Neural cell (in vitro differentiated cells): ENCODE measurements around the gene TNIP2. TPM values are rescaled to one million over a fixed set of nuclear protein-coding genes. Genes with fewer than 3 reads are reported as not detected.

Experiments used
- H2AFZ ChIP-seq: fragments of 200-600, 300-800 bp; sonication (generic), shearing (Covaris generic); 2 replicates; pipeline ENCODE4 v1.6.0; 2014; ENCODE audit warnings: low read depth, mild to moderate bottlenecking, antibody characterized with exemption, low read length, moderate library complexity
- H3F3A ChIP-seq: fragments of 200-600 bp; shearing (Covaris generic); 2 replicates; pipeline ENCODE4 v1.6.1; 2016; ENCODE audit warnings: mild to moderate bottlenecking, moderate library complexity, mixed read lengths, antibody characterized with exemption, low read length; ENCODE audit not compliant: insufficient read depth, poor library complexity, severe bottlenecking
- H3K27ac ChIP-seq: fragments of 200-600, 300-800 bp; sonication (generic), shearing (Covaris generic); 2 replicates; pipeline ENCODE4 v1.5.1; 2014; ENCODE audit warnings: mild to moderate bottlenecking, low read length, moderate library complexity
- H3K27me3 ChIP-seq: fragments of 300-800, 200-600 bp; sonication (generic), shearing (Covaris generic); 2 replicates; pipeline ENCODE4 v1.6.0; 2014; ENCODE audit warnings: mild to moderate bottlenecking, low read depth, low read length, moderate library complexity; ENCODE audit not compliant: insufficient read depth
- H3K36me3 ChIP-seq: fragments of 300-800, 200-600 bp; sonication (generic), shearing (Covaris generic); 2 replicates; pipeline ENCODE4 v1.5.1; 2014; ENCODE audit warnings: mild to moderate bottlenecking, antibody characterized with exemption, low read length, moderate library complexity; ENCODE audit not compliant: insufficient read depth
- H3K4me2 ChIP-seq: fragments of 300-800, 200-600 bp; sonication (generic), shearing (Covaris generic); 2 replicates; pipeline ENCODE4 v1.6.0; 2014; ENCODE audit warnings: mild to moderate bottlenecking, low read length
- H3K4me3 ChIP-seq: fragments of 300-800, 200-600 bp; sonication (generic), shearing (Covaris generic); 2 replicates; pipeline ENCODE4 v1.5.1; 2014; ENCODE audit warnings: mild to moderate bottlenecking, low read length, moderate library complexity
- H3K79me2 ChIP-seq: fragments of 200-600 bp; shearing (Covaris generic); replicated peaks from 2 replicates; pipeline ENCODE4 v1.6.0; 2014; ENCODE audit warnings: mild to moderate bottlenecking, low read length, moderate library complexity; ENCODE audit not compliant: insufficient read depth
- H3K9ac ChIP-seq: fragments of 300-800, 200-600 bp; sonication (generic), shearing (Covaris generic); 2 replicates; pipeline ENCODE4 v1.6.1; 2016; ENCODE audit warnings: mild to moderate bottlenecking, low read length, mixed read lengths
- H3K9me2 ChIP-seq: fragments of 200-600 bp; shearing (Covaris generic); 2 replicates; pipeline ENCODE4 v1.6.1; 2016; ENCODE audit warnings: mild to moderate bottlenecking, low read length, mixed read lengths; ENCODE audit not compliant: insufficient read depth
- H3K9me3 ChIP-seq: fragments of 200-600, 300-800 bp; sonication (generic), shearing (Covaris generic); 2 replicates; pipeline ENCODE4 v1.6.1; 2016; ENCODE audit warnings: mild to moderate bottlenecking, mixed run types, low read length, moderate library complexity, mixed read lengths
- H4K20me1 ChIP-seq: fragments of 200-600 bp; shearing (Covaris generic); 2 replicates; pipeline ENCODE4 v1.6.1; 2016; ENCODE audit warnings: mild to moderate bottlenecking, mixed run types; ENCODE audit not compliant: insufficient read depth
- CTCF ChIP-seq: fragments of 450-650 bp; IDR thresholded peaks from 2 replicates; pipeline ENCODE4 v1.5.1; 2014; ENCODE audit warnings: antibody characterized with exemption, mild to moderate bottlenecking, moderate library complexity; ENCODE audit not compliant: poor library complexity, severe bottlenecking
- EP300 ChIP-seq: fragments of 450-650 bp; conservative IDR thresholded peaks from 2 replicates; pipeline ENCODE4 v1.6.1; 2014; ENCODE audit warnings: antibody characterized with exemption, mild to moderate bottlenecking, moderate library complexity; ENCODE audit not compliant: poor library complexity, severe bottlenecking
- EZH2 ChIP-seq: fragments of 200-600, 300-800 bp; shearing (Covaris generic), sonication (generic); IDR thresholded peaks from 2 replicates; pipeline ENCODE4 v1.6.1; 2014; ENCODE audit warnings: antibody characterized with exemption, low read length, borderline replicate concordance, mild to moderate bottlenecking; ENCODE audit not compliant: insufficient read depth, poor library complexity, severe bottlenecking
- MXI1 ChIP-seq: fragments of 450-650 bp; conservative IDR thresholded peaks from 2 replicates; pipeline ENCODE4 v1.6.1; 2014; ENCODE audit warnings: antibody characterized with exemption, mild to moderate bottlenecking; ENCODE audit not compliant: poor library complexity, severe bottlenecking
- POLR2AphosphoS5 ChIP-seq: IDR thresholded peaks from 2 replicates; pipeline ENCODE4 v1.6.1; 2012
- RAD21 ChIP-seq: fragments of 450-650 bp; conservative IDR thresholded peaks from 2 replicates; pipeline ENCODE4 v1.6.1; 2014; ENCODE audit warnings: antibody characterized with exemption, mild to moderate bottlenecking, moderate library complexity
- REST ChIP-seq: IDR thresholded peaks from 2 replicates; pipeline ENCODE4 v1.6.1; 2012; ENCODE audit warnings: borderline replicate concordance
- SMC3 ChIP-seq: fragments of 450-650 bp; conservative IDR thresholded peaks from 2 replicates; pipeline ENCODE4 v1.6.1; 2014; ENCODE audit warnings: antibody characterized with exemption, mild to moderate bottlenecking, moderate library complexity; ENCODE audit not compliant: poor library complexity
- TAF1 ChIP-seq: IDR thresholded peaks from 2 replicates; pipeline ENCODE4 v1.6.1; 2012; ENCODE audit warnings: low read depth
- polyA plus RNA-seq: library from polyadenylated mRNA; depleted of rRNA; stranded (reverse); fragments of >200 nt; gene quantifications from 2 replicates; pipeline ENCODE4 v1.2.3, GENCODE V29; 2014

Gene TNIP2
- polyA plus RNA-seq, 1 donor from 2014 or later = 13.0 TPM

GRCh38 chr4:2691952-2692435 is 64.1 kb downstream of the TNIP2 start:
- Histone ChIP-seq H3K4me2 (no peak overlapping the region), H3K79me2 (no peaks in the 10 kb centered on the region)

More at GRCh38 chr4:2691952-2692435, 64.1 kb downstream of the TNIP2 start:
- Histone ChIP-seq H3K9ac (no peak overlapping the region), H4K20me1 (no peaks in the 10 kb centered on the region), H3F3A (no peaks in the 10 kb centered on the region), H3K9me2 (no peaks in the 10 kb centered on the region), H2AFZ (no peak overlapping the region), H3K36me3 (peaks cover 7% of the 10 kb centered on the region), H3K27ac (no peak overlapping the region), H3K4me3 (no peak overlapping the region), H3K27me3 (no peaks in the 10 kb centered on the region), H3K9me3 (no peaks in the 10 kb centered on the region)
- TF ChIP-seq CTCF (no peak), POLR2AphosphoS5 (no peak), TAF1 (no peak), REST (no peak), SMC3 (no peak), EP300 (no peak), EZH2 (no peak), MXI1 (no peak), RAD21 (no peak)

Other genes with a start within 250 kb of the TNIP2 start
- 11.6 and 12.7 TPM in 2 replicates for gene FAM193A, start 219.7 kb downstream of the TNIP2 start, polyA plus RNA-seq
- 80.3 and 87.9 TPM in 2 replicates for gene SH3BP2, start 36.7 kb upstream of the TNIP2 start, polyA plus RNA-seq
- gene ADD1, start 87.5 kb upstream of the TNIP2 start, polyA plus RNA-seq = 180 and 190 TPM in 2 replicates
- 5.5 and 6.3 TPM in 2 replicates for gene NOP14, start 207.1 kb upstream of the TNIP2 start, polyA plus RNA-seq
- gene GRK4, start 207.2 kb upstream of the TNIP2 start, polyA plus RNA-seq = 17.4 and 21.3 TPM in 2 replicates